Measurements from ENCODE around the gene PXMP4. TPM values are rescaled to one million over a fixed set of nuclear protein-coding genes. Genes with fewer than 3 reads are reported as not detected.
"Not testable (repeated sequence)": the region's sequence is repeated elsewhere in the genome, so short reads cannot be mapped to it uniquely, and the experiment has no call there.

The PXMP4 gene
- polyA plus RNA-seq, 3 donors from 2014 or later: 6.8 to 16.6 (median 14.1) TPM

GRCh38 chr20:33707668-33708067 lies 12.4 kb downstream of the PXMP4 start:
- no peaks in the 10 kb centered on the region for H3K4me1 Mint-ChIP-seq
- no peak overlapping the region for H3K4me3 Mint-ChIP-seq
- H3K27ac Mint-ChIP-seq: no peak overlapping the region
- H3K36me3 Mint-ChIP-seq: peaks cover 14 to 21% (median 20%) of the 10 kb centered on the region in 3 donors
- no peak for DNase-seq
- H3K27me3 Mint-ChIP-seq (ENCODE audit: low read depth in 3 of 3): peaks cover 0 to 1% (median 0%) of the 10 kb centered on the region in 3 donors
- H3K9me3 Mint-ChIP-seq: no peaks in the 10 kb centered on the region

DNA sequence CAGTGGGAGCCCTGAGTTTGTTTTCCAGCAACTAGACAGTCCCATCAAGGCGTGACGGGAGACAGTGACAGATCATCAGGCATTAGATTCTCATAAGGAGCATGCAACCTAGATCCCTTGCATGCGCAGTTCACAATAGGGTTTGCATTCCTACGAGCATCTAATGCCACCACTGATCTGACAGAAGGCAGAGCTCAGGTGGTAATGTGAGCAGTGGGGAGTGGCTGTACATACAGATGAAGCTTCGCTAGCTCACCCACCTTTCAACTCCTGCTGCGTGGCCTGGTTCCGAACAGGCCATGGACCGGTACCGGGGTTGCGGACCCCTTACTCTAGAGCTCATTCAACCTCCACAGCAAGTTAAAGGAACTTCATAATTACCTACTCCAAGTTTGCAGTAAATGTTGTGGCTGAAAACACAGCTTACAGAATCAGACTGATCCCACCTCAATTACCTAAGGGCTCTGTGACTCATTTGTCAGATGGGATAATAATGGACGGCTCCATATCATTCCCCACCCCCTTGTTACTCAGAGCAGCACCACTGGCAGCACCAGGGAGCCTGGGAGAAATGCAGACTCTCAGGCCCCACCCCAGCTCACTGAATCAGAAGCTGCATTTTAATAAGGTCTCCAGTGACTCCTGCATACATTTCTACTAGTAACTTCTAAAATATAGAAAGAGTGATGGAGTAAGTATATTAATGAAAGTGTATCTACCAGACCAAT lies 15.7 kb downstream of the PXMP4 start:
- peaks cover 0 to 7% (median 5%) of the 10 kb centered on the region in 3 donors for H3K36me3 Mint-ChIP-seq
- no peak overlapping the region for H3K4me3 Mint-ChIP-seq
- no peaks in the 10 kb centered on the region for H3K4me1 Mint-ChIP-seq
- no peak overlapping the region for H3K27ac Mint-ChIP-seq
- DNase-seq: no peak
- no peaks in the 10 kb centered on the region for H3K9me3 Mint-ChIP-seq
- no peaks in the 10 kb centered on the region for H3K27me3 Mint-ChIP-seq (ENCODE audit: low read depth in 3 of 3)

GRCh38 chr20:33703498-33704137 lies 16.5 kb downstream of the PXMP4 start:
- H3K27me3 Mint-ChIP-seq (ENCODE audit: low read depth in 3 of 3): no peaks in the 10 kb centered on the region
- no peak overlapping the region for H3K4me3 Mint-ChIP-seq
- H3K36me3 Mint-ChIP-seq: peaks cover 0 to 5% (median 4%) of the 10 kb centered on the region in 3 donors
- no peak for DNase-seq
- no peaks in the 10 kb centered on the region for H3K4me1 Mint-ChIP-seq
- no peak overlapping the region for H3K27ac Mint-ChIP-seq
- H3K9me3 Mint-ChIP-seq: no peaks in the 10 kb centered on the region

DNA sequence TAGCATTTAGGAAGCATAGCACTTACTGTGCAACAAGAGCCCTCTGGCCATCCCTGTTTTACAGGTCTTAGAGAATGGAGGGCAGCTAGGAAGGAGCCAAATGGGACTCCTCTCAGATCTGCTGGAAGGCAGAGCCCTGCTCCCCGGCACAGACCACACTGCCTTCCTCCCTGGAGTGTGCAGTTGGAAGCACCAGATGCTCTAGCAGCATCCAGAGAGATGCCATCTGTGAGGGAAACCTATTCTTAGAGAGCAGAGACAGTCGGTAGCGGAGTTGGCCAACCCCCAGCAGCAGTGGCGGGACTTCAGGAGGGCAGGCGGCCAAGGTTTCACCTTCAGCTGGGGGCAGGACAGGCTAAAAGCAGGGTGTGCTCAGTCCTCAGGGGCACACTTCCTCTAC lies 17.2 kb downstream of the PXMP4 start:
- Mint-ChIP-seq H3K36me3 (peaks cover 0 to 5% (median 4%) of the 10 kb centered on the region in 3 donors), H3K4me3 (no peak overlapping the region), H3K27me3 (ENCODE audit: low read depth in 3 of 3) (no peaks in the 10 kb centered on the region), H3K4me1 (no peaks in the 10 kb centered on the region), H3K27ac (peak overlapping the region in 1 of 6 donors; percentile 23), H3K9me3 (no peaks in the 10 kb centered on the region)
- DNase-seq: no peak

DNA sequence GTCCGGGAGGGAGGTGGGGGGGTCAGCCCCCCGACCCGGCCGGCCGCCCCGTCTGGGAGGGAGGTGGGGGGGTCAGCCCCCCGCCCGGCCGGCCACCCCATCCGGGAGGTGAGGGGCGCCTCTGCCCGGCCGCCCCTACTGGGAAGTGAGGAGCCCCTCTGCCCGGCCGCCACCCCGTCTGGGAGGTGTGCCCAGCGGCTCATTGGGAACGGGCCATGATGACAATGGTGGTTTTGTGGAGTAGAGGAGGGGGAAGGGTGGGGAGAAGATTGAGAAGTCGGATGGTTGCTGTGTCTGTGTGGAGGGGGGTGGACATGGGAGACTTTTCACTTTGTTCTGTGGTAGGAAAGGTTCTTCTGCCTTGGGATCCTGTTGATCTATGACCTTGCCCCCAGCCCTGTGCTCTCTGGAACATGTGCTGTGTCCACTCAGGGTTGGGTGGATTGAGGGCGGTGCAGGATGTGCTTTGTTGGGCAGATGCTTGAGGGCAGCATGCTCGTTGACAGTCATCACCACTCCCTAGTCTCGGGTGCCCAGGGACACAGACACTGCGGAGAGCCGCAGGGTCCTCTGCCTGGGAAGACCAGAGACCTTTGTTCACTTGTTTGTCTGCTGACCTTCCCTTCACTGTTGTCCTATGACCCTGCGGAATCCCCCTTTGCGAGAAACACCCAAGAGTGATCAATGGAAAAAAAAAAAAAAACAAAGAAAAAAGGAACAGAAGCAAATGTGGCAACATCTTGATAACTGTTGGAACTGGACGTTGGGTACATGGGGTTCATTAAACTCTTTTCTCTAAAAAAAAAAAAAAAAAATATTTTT lies 18.3 kb downstream of the PXMP4 start:
- H3K27ac Mint-ChIP-seq: no peak overlapping the region
- DNase-seq: no peak
- no peaks in the 10 kb centered on the region for H3K27me3 Mint-ChIP-seq (ENCODE audit: low read depth in 3 of 3)
- H3K9me3 Mint-ChIP-seq: no peaks in the 10 kb centered on the region
- H3K36me3 Mint-ChIP-seq: peaks cover 0 to 3% (median 0%) of the 10 kb centered on the region in 3 donors
- no peak overlapping the region for H3K4me3 Mint-ChIP-seq
- no peaks in the 10 kb centered on the region for H3K4me1 Mint-ChIP-seq

- not testable (repeated sequence) for H3K27me3 Mint-ChIP-seq (ENCODE audit: low read depth in 3 of 3); H3K36me3 Mint-ChIP-seq; H3K4me1 Mint-ChIP-seq; H3K27ac Mint-ChIP-seq; H3K4me3 Mint-ChIP-seq; DNase-seq; H3K9me3 Mint-ChIP-seq
These were observed 19.2 kb downstream of the PXMP4 start for GRCh38 chr20:33700696-33701441.

DNA sequence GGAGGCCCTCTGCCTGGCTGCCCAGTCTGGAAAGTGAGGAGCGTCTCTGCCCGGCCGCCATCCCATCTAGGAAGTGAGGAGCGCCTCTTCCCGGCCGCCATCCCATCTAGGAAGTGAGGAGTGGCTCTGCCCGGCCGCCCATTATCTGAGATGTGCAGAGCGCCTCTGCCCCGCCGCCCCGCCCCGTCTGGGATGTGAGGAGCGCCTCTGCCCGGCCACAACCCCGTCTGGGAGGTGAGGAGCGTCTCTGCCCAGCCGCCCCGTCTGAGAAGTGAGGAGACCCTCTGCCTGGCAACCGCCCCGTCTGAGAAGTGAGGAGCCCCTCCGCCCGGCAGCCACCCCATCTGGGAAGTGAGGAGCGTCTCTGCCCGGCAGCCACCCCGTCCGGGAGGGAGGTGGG lies 21.1 kb downstream of the PXMP4 start:
- not testable (repeated sequence) for H3K4me1 Mint-ChIP-seq; H3K9me3 Mint-ChIP-seq; H3K36me3 Mint-ChIP-seq; H3K27ac Mint-ChIP-seq; DNase-seq; H3K27me3 Mint-ChIP-seq (ENCODE audit: low read depth in 3 of 3); H3K4me3 Mint-ChIP-seq

GRCh38 chr20:33697129-33697528 lies 23.0 kb downstream of the PXMP4 start:
- Mint-ChIP-seq H3K4me3 (no peak overlapping the region), H3K4me1 (no peaks in the 10 kb centered on the region), H3K27ac (peak overlapping the region in 2 of 6 donors; percentile 12 to 13), H3K9me3 (no peaks in the 10 kb centered on the region), H3K36me3 (peaks cover 0 to 3% (median 0%) of the 10 kb centered on the region in 3 donors), H3K27me3 (ENCODE audit: low read depth in 3 of 3) (peaks cover 0 to 1% (median 0%) of the 10 kb centered on the region in 3 donors)
- DNase-seq: no peak

DNA sequence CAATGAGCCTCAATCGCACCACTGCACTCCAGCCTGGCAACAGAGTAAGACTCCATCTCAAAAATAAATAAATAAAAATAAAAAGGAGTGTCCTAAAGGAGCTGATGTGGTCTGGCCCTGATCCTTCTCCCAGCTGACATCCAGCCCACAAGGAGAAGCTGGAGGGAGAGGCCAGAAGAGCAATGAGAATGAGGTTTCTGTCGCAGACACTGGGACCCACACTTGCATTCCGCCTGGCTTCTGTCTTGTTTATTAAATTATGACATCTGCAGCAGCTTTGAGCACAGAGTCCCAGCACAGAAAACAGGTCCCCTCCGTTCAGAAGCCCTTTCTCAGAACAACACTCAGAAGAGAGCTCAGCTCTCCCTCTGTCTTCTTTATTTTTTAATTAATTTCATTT lies 23.7 kb downstream of the PXMP4 start:
- peaks cover 0 to 1% of the 10 kb centered on the region in 2 donors for H3K4me1 Mint-ChIP-seq

DNA sequence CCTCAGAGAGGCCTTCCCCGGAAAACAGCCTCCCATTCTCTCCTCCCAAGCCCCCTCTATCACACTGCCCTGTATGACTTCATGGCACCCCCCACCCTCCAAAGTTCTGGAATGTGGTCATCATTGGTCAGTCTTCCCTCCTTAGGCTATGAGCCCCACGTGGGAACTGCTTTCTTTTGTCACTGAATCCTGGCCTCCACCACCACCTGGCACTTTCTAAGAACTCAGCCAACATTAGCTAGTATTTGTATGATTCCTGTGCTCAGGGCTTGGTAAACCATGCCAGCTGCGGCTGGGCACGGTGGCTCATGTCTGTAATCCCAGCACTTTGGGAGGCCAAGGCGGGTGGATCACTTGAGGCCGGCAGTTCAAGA lies 25.5 kb downstream of the PXMP4 start:
- Mint-ChIP-seq H3K27me3 (ENCODE audit: low read depth in 3 of 3) (peaks cover 0 to 1% (median 0%) of the 10 kb centered on the region in 3 donors), H3K4me3 (no peak overlapping the region), H3K27ac (no peak overlapping the region), H3K4me1 (peaks cover 9 to 11% of the 10 kb centered on the region in 2 donors), H3K9me3 (no peaks in the 10 kb centered on the region), H3K36me3 (peaks cover 0 to 3% (median 0%) of the 10 kb centered on the region in 3 donors)
- no peak for DNase-seq

More for the DNA sequence above, 23.7 kb downstream of the PXMP4 start:
- no peak for DNase-seq
- Mint-ChIP-seq H3K36me3 (peaks cover 0 to 3% (median 0%) of the 10 kb centered on the region in 3 donors), H3K4me3 (no peak overlapping the region), H3K27me3 (ENCODE audit: low read depth in 3 of 3) (peaks cover 0 to 1% (median 0%) of the 10 kb centered on the region in 3 donors), H3K27ac (no peak overlapping the region), H3K9me3 (no peaks in the 10 kb centered on the region)

GRCh38 chr20:33693741-33694638 lies 26.1 kb downstream of the PXMP4 start:
- no peaks in the 10 kb centered on the region for H3K9me3 Mint-ChIP-seq
- H3K4me1 Mint-ChIP-seq: peaks cover 15 to 18% of the 10 kb centered on the region in 2 donors
- H3K27me3 Mint-ChIP-seq (ENCODE audit: low read depth in 3 of 3): peaks cover 0 to 1% (median 0%) of the 10 kb centered on the region in 3 donors
- DNase-seq: no peak
- H3K4me3 Mint-ChIP-seq: no peak overlapping the region
- peaks cover 0 to 3% (median 0%) of the 10 kb centered on the region in 3 donors for H3K36me3 Mint-ChIP-seq
- no peak overlapping the region for H3K27ac Mint-ChIP-seq

DNA sequence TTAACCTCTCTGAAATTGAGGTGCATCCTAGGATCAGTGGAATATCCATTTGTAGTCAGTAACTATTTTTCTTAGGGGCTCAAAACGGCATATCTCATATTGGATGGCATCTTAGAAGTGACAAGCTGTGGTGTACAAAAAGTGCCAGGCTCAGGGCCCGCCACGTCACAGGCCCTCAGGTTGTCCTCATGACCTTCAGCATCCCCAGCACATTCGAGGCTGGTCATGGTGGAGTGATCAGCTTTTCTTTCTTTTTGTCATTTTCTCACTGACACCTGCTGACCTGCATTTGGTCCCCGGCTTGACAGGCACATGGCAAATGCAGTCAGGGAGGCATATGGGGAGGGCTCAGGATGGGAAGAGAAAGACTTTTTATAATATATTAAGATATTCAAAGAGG lies 26.8 kb downstream of the PXMP4 start:
- H3K9me3 Mint-ChIP-seq: no peaks in the 10 kb centered on the region
- no peak overlapping the region for H3K4me3 Mint-ChIP-seq
- H3K27ac Mint-ChIP-seq: no peak overlapping the region
- H3K36me3 Mint-ChIP-seq: peaks cover 0 to 3% (median 0%) of the 10 kb centered on the region in 3 donors
- no peak for DNase-seq
- peaks cover 0 to 1% (median 0%) of the 10 kb centered on the region in 3 donors for H3K27me3 Mint-ChIP-seq (ENCODE audit: low read depth in 3 of 3)
- peaks cover 18 to 22% of the 10 kb centered on the region in 2 donors for H3K4me1 Mint-ChIP-seq

Data from immature natural killer cell (primary cell).